BLaER1 (cell line): ENCODE measurements around the gene SAXO1.

ENCODE experiments used
- H3K27ac ChIP-seq: shearing (Covaris generic); formaldehyde crosslinking; 2 replicates; pipeline ENCODE4 v1.8.1; 2022
- H3K27me3 ChIP-seq: shearing (Covaris generic); formaldehyde crosslinking; 2 replicates; pipeline ENCODE4 v1.8.1; 2022
- H3K36me3 ChIP-seq: shearing (Covaris generic); formaldehyde crosslinking; 2 replicates; pipeline ENCODE4 v1.8.1; 2022
- H3K4me1 ChIP-seq: shearing (Covaris generic); formaldehyde crosslinking; 2 replicates; pipeline ENCODE4 v1.8.1; 2022
- H3K4me2 ChIP-seq: shearing (Covaris generic); formaldehyde crosslinking; 2 replicates; pipeline ENCODE4 v1.8.1; 2022
- H3K4me3 ChIP-seq: shearing (Covaris generic); formaldehyde crosslinking; 2 replicates; pipeline ENCODE4 v1.8.1; 2022
- H3K9ac ChIP-seq: shearing (Covaris generic); formaldehyde crosslinking; 2 replicates; pipeline ENCODE4 v1.8.1; 2022
- H3K9me3 ChIP-seq: shearing (Covaris generic); formaldehyde crosslinking; 2 replicates; pipeline ENCODE4 v1.8.1; 2022
- H4K20me1 ChIP-seq: shearing (Covaris generic); formaldehyde crosslinking; 2 replicates; pipeline ENCODE4 v1.8.1; 2022
- Cebpa-rat ChIP-seq: shearing (Covaris generic); IDR thresholded peaks from 2 replicates; pipeline ENCODE4 v1.8.1; 2022

Gene SAXO1

DNA sequence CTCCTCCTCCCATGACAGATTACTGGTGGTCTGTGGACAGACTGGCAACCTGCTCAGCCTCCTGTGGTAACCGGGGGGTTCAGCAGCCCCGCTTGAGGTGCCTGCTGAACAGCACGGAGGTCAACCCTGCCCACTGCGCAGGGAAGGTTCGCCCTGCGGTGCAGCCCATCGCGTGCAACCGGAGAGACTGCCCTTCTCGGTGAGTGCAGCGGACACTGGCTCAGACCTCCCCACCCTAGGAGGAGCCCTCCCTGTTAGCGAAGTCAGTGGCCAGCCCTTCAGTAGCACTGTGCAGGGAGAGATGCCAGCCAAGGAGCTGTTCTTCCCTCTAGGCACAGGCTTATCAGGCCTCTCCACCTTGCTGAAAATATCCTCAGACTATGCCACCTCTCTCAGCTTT is 143.5 kb downstream of the SAXO1 start:
- no peaks in the 10 kb centered on the region for H3K4me1 ChIP-seq
- no peaks in the 10 kb centered on the region for H3K36me3 ChIP-seq
- no peak overlapping the region for H3K27ac ChIP-seq
- H3K4me3 ChIP-seq: no peak overlapping the region
- H3K4me2 ChIP-seq: no peak overlapping the region
- no peak for TF ChIP-seq Cebpa-rat
- H4K20me1 ChIP-seq: no peaks in the 10 kb centered on the region
- H3K9ac ChIP-seq: no peak overlapping the region
- no peaks in the 10 kb centered on the region for H3K9me3 ChIP-seq
- H3K27me3 ChIP-seq: no peaks in the 10 kb centered on the region

DNA sequence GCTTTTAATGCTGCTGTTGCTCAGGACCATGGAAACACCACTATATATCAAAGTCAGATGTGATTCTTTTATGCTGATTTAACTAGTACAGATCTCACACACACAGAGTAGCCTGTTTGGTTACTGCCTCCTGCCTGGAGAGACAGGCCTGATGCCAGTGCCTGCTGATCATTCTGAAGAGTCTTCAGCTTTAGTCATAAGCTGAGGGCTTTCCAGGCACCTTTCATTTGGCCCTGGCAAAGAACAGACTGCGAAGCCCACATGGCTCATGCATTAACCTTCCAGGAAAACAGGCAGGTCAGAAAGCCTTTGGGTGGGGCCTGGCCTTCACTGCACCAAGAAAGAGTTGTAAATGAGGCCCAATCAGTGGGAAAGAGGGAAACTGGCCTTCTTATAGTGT is 144.7 kb downstream of the SAXO1 start:
- H3K4me1 ChIP-seq: no peaks in the 10 kb centered on the region
- H3K4me3 ChIP-seq: no peak overlapping the region
- H3K27me3 ChIP-seq: no peaks in the 10 kb centered on the region
- H3K27ac ChIP-seq: no peak overlapping the region
- H4K20me1 ChIP-seq: no peaks in the 10 kb centered on the region
- TF ChIP-seq Cebpa-rat: no peak
- H3K9ac ChIP-seq: no peak overlapping the region
- no peaks in the 10 kb centered on the region for H3K36me3 ChIP-seq
- H3K9me3 ChIP-seq: peaks cover 8% of the 10 kb centered on the region
- no peak overlapping the region for H3K4me2 ChIP-seq

DNA sequence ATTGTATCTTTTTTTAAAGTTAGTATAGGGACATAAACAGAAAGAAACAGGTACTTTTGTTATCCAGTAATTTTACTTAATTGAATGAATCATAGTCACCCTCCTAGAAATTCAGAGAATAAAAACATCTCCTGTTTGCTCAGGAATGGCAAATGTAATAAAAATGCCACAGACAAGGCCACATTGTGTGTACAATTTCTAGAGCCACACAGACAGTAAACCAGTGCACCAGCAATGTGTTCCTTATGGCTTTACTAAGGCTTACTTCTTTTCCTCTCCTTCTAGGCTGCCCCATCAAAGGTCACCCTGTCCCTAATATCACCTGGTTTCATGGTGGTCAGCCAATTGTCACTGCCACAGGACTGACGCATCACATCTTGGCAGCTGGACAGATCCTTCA is 145.5 kb downstream of the SAXO1 start:
- no peaks in the 10 kb centered on the region for H3K36me3 ChIP-seq
- no peak for TF ChIP-seq Cebpa-rat
- H3K9me3 ChIP-seq: peaks cover 16% of the 10 kb centered on the region
- H3K4me2 ChIP-seq: no peak overlapping the region
- no peaks in the 10 kb centered on the region for H4K20me1 ChIP-seq
- no peaks in the 10 kb centered on the region for H3K4me1 ChIP-seq
- H3K9ac ChIP-seq: no peak overlapping the region
- H3K27ac ChIP-seq: no peak overlapping the region
- no peak overlapping the region for H3K4me3 ChIP-seq
- H3K27me3 ChIP-seq: no peaks in the 10 kb centered on the region

DNA sequence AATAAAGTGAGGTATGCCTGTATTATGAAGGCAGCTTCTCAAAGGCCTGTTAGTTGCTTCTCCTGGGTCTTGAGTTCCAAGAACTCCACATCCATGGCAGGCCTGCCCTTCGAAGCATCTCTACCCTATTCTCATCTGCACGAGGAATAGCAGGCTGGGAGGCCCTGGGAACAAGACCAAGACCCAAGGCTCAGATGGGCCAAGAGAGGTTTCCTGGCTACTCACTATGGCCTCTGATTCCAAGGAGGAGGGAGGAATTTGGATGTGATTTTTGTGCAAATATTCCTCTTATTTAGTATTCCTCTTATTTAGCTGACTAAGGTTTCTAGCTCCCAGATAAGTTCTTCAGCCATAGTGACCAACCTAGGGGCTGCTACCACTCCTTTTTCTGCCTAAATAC is 151.3 kb downstream of the SAXO1 start:
- H3K4me2 ChIP-seq: no peak overlapping the region
- H4K20me1 ChIP-seq: no peaks in the 10 kb centered on the region
- H3K4me1 ChIP-seq: no peaks in the 10 kb centered on the region
- H3K9ac ChIP-seq: no peak overlapping the region
- H3K9me3 ChIP-seq: peaks cover 18% of the 10 kb centered on the region
- H3K27ac ChIP-seq: no peak overlapping the region
- H3K27me3 ChIP-seq: no peaks in the 10 kb centered on the region
- TF ChIP-seq Cebpa-rat: no peak
- no peak overlapping the region for H3K4me3 ChIP-seq
- H3K36me3 ChIP-seq: no peaks in the 10 kb centered on the region

DNA sequence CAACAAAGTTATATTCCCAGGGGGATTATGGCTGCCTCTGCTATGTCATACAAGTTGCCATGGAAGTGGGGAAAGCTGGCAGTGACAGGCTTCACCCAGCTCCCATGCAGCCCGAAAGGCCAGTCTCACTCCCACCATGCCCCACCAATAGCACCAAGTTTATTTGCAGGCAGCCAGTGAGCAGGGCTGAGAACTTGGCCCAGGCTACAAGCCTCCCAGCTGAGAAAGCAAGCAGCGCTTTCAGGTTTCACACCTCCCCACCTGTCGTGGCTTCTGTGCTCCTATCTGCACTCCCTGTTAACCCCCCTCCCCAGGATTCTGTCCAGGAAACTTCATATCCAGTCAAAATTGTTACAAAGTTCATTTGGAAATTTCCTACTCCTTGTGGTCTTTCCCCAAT is 155.0 kb downstream of the SAXO1 start:
- Histone ChIP-seq H3K36me3 (no peaks in the 10 kb centered on the region), H4K20me1 (no peaks in the 10 kb centered on the region), H3K4me2 (no peak overlapping the region), H3K4me3 (no peak overlapping the region), H3K9me3 (peaks cover 12% of the 10 kb centered on the region), H3K27ac (no peak overlapping the region), H3K27me3 (no peaks in the 10 kb centered on the region), H3K9ac (no peak overlapping the region), H3K4me1 (no peaks in the 10 kb centered on the region)
- TF ChIP-seq Cebpa-rat: no peak
